Calu3 (cell line): Measurements from ENCODE around the gene IFRD2. TPM values are rescaled to one million over a fixed set of nuclear protein-coding genes. Genes with fewer than 3 reads are reported as not detected.

Source experiments
- BruUV-seq: library from RNA; stranded (reverse); fragments of 400-500 nt; replicated peaks from 2 replicates; lab custom pipeline; 2021; lab: Mats Ljungman, UMichigan
- CTCF ChIA-PET: fragments of 300-600 bp; sonication (Branson Sonifier 250); formaldehyde crosslinking; loops from one replicate; lab custom pipeline; 2022; ENCODE audit warnings: antibody characterized with exemption; lab: Charles Lee
- DNase-seq: peaks from one replicate; pipeline ENCODE4 v3.0.0; 2022
- H3K27ac Mint-ChIP-seq: one replicate; pipeline ENCODE4 v1.8.0; 2022; ENCODE audit warnings: mixed read lengths; ENCODE audit not compliant: unreplicated experiment
- H3K27me3 Mint-ChIP-seq: one replicate; pipeline ENCODE4 v1.8.0; 2022; ENCODE audit warnings: mixed read lengths; ENCODE audit not compliant: unreplicated experiment
- H3K36me3 Mint-ChIP-seq: one replicate; pipeline ENCODE4 v1.8.0; 2022; ENCODE audit warnings: mild to moderate bottlenecking, moderate library complexity, mixed read lengths; ENCODE audit not compliant: insufficient read depth, unreplicated experiment
- H3K4me1 Mint-ChIP-seq: one replicate; pipeline ENCODE4 v1.8.0; 2022; ENCODE audit warnings: mild to moderate bottlenecking, low read depth, mixed read lengths; ENCODE audit not compliant: unreplicated experiment
- H3K4me3 Mint-ChIP-seq: one replicate; pipeline ENCODE4 v1.8.0; 2022; ENCODE audit warnings: mild to moderate bottlenecking, low read depth, moderate library complexity, mixed read lengths; ENCODE audit not compliant: unreplicated experiment
- H3K9me3 Mint-ChIP-seq: one replicate; pipeline ENCODE4 v1.8.0; 2022; ENCODE audit warnings: low read depth, mixed read lengths; ENCODE audit not compliant: unreplicated experiment
- intact Hi-C: fragments of 100-400 bp; cut with micrococcal nuclease; formaldehyde crosslinking; loops from one replicate; pipeline ENCODE4 v1.10.0; 2022; ENCODE audit not compliant: unreplicated experiment
- total RNA-seq: library from RNA; stranded (reverse); gene quantifications from 2 replicates; pipeline ENCODE4 v1.2.3, GENCODE V29; 2022
- TF ChIP-seq, protein P1 (sequence below): fragments of 200-600 bp; IDR thresholded peaks from one replicate; pipeline ENCODE4 v1.8.0; 2022; ENCODE audit warnings: antibody characterized with exemption; ENCODE audit not compliant: unreplicated experiment

Gene IFRD2
- total RNA-seq, 1 experiment from 2014 or later: 121 TPM

GRCh38 chr3:50254577-50255250 is 37.5 kb downstream of the IFRD2 start:
- Mint-ChIP-seq H3K9me3 (no peaks in the 10 kb centered on the region), H3K4me3 (no peak overlapping the region), H3K27me3 (no peaks in the 10 kb centered on the region), H3K36me3 (peaks cover 52% of the 10 kb centered on the region), H3K27ac (no peak overlapping the region), H3K4me1 (peaks cover 9% of the 10 kb centered on the region)
- DNase-seq: no peak
- CTCF ChIA-PET: no interaction called here
- TF ChIP-seq, protein P1, sequence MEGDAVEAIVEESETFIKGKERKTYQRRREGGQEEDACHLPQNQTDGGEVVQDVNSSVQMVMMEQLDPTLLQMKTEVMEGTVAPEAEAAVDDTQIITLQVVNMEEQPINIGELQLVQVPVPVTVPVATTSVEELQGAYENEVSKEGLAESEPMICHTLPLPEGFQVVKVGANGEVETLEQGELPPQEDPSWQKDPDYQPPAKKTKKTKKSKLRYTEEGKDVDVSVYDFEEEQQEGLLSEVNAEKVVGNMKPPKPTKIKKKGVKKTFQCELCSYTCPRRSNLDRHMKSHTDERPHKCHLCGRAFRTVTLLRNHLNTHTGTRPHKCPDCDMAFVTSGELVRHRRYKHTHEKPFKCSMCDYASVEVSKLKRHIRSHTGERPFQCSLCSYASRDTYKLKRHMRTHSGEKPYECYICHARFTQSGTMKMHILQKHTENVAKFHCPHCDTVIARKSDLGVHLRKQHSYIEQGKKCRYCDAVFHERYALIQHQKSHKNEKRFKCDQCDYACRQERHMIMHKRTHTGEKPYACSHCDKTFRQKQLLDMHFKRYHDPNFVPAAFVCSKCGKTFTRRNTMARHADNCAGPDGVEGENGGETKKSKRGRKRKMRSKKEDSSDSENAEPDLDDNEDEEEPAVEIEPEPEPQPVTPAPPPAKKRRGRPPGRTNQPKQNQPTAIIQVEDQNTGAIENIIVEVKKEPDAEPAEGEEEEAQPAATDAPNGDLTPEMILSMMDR: no peak
- intact Hi-C loops: no loop called here
- no TSS peak for BruUV-seq

GRCh38 chr3:50251220-50251619 is 41.0 kb downstream of the IFRD2 start:
- CTCF ChIA-PET: interaction anchor here (0.5 kb wide), 1 partner anchor 85 kb away, joined by 6 read pairs; no protein-coding TSS in a partner anchor
- peak; percentile 28 for DNase-seq
- H3K9me3 Mint-ChIP-seq: no peaks in the 10 kb centered on the region
- no TSS peak for BruUV-seq
- TF ChIP-seq, protein P1: no peak
- H3K36me3 Mint-ChIP-seq: peaks cover 32% of the 10 kb centered on the region
- H3K27me3 Mint-ChIP-seq: no peaks in the 10 kb centered on the region
- intact Hi-C loops: no loop called here
- peaks cover 17% of the 10 kb centered on the region for H3K4me1 Mint-ChIP-seq
- peak overlapping the region; percentile 33 for H3K27ac Mint-ChIP-seq
- H3K4me3 Mint-ChIP-seq: no peak overlapping the region

DNA sequence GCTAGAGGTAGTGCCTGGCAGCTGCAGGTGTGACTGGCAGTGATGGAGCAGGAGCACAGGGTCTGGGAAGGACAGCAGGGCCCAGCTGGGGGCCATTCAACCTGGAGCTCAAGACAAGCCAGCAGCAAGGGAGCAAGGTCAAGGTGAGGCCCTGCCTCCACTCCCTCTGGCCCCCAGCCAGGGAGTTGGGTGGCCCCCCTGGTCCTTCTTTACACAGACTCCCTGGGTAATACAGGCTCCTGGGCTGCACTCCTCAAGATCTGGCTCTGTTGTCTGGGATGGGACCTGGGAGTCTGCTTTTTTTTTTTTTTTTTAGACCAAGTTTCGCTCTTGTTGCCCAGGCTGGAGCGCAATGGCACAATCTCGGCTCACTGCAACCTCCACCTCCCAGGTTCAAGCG is 41.7 kb downstream of the IFRD2 start:
- intact Hi-C loops: no loop called here
- no peak overlapping the region for H3K4me3 Mint-ChIP-seq
- DNase-seq: no peak
- H3K27ac Mint-ChIP-seq: no peak overlapping the region
- no peaks in the 10 kb centered on the region for H3K27me3 Mint-ChIP-seq
- no peaks in the 10 kb centered on the region for H3K9me3 Mint-ChIP-seq
- BruUV-seq: no TSS peak
- H3K4me1 Mint-ChIP-seq: peaks cover 17% of the 10 kb centered on the region
- peaks cover 37% of the 10 kb centered on the region for H3K36me3 Mint-ChIP-seq
- CTCF ChIA-PET: no interaction called here
- TF ChIP-seq, protein P1: no peak

- CTCF ChIA-PET: interaction anchor here (1.7 kb wide), 1 partner anchor 11 kb away, joined by 5 read pairs; no protein-coding TSS in a partner anchor
- H3K4me3 Mint-ChIP-seq: no peak overlapping the region
- H3K4me1 Mint-ChIP-seq: peaks cover 17% of the 10 kb centered on the region
- H3K36me3 Mint-ChIP-seq: peaks cover 32% of the 10 kb centered on the region
- H3K27ac Mint-ChIP-seq: no peak overlapping the region
- no peak for DNase-seq
- BruUV-seq: no TSS peak
- intact Hi-C loops: no loop called here
- H3K27me3 Mint-ChIP-seq: no peaks in the 10 kb centered on the region
- TF ChIP-seq, protein P1: no peak
- no peaks in the 10 kb centered on the region for H3K9me3 Mint-ChIP-seq
Measured at GRCh38 chr3:50249457-50249856, 42.8 kb downstream of the IFRD2 start.
